Parathyroid adenoma (tissue), 2 donors: Measurements from ENCODE around the gene C5orf46.
"Not testable (repeated sequence)": the region's sequence is repeated elsewhere in the genome, so short reads cannot be mapped to it uniquely, and the experiment has no call there.

Experiments
- H2AFZ ChIP-seq: fragments of 300-600 bp; sonication (generic); one replicate; pipeline ENCODE4 v1.7.0; 2017; ENCODE audit warnings: antibody characterized with exemption, mild to moderate bottlenecking
- H3K27ac ChIP-seq: fragments of 300-600 bp; sonication (generic); one replicate; pipeline ENCODE4 v1.7.0; 2017
- H3K27me3 ChIP-seq: fragments of 300-600 bp; sonication (generic); one replicate; pipeline ENCODE4 v1.7.0; 2017; ENCODE audit warnings: low read length; ENCODE audit not compliant: control insufficient read depth, insufficient read depth
- H3K36me3 ChIP-seq: fragments of 300-600 bp; sonication (generic); one replicate; pipeline ENCODE4 v1.7.0; 2017; ENCODE audit warnings: low read length; ENCODE audit not compliant: control insufficient read depth, insufficient read depth
- H3K4me1 ChIP-seq: fragments of 300-600 bp; sonication (generic); one replicate; pipeline ENCODE4 v1.7.0; 2017; ENCODE audit warnings: control low read depth
- H3K4me2 ChIP-seq: fragments of 300-600 bp; sonication (generic); one replicate; pipeline ENCODE4 v1.7.0; 2017; ENCODE audit warnings: low read length
- H3K4me3 ChIP-seq: fragments of 300-600 bp; sonication (generic); one replicate; pipeline ENCODE4 v1.7.0; 2017; ENCODE audit warnings: low read depth, low read length
- H3K79me2 ChIP-seq: fragments of 300-600 bp; sonication (generic); one replicate; pipeline ENCODE4 v1.7.0; 2017; ENCODE audit warnings: control low read depth
- H3K9ac ChIP-seq: fragments of 300-600 bp; sonication (generic); one replicate; pipeline ENCODE4 v1.7.0; 2017; ENCODE audit warnings: mild to moderate bottlenecking
- H3K9me3 ChIP-seq: fragments of 300-600 bp; sonication (generic); one replicate; pipeline ENCODE4 v1.7.0; 2017; ENCODE audit warnings: low read length; ENCODE audit not compliant: control insufficient read depth
- TF ChIP-seq, protein P1 (sequence below): fragments of 300-600 bp; sonication (generic); IDR thresholded peaks from one replicate; pipeline ENCODE4 v1.7.0; 2017; ENCODE audit warnings: antibody characterized with exemption, mild to moderate bottlenecking
- donor health status: primary hyperparathyroidism.

The C5orf46 gene

DNA sequence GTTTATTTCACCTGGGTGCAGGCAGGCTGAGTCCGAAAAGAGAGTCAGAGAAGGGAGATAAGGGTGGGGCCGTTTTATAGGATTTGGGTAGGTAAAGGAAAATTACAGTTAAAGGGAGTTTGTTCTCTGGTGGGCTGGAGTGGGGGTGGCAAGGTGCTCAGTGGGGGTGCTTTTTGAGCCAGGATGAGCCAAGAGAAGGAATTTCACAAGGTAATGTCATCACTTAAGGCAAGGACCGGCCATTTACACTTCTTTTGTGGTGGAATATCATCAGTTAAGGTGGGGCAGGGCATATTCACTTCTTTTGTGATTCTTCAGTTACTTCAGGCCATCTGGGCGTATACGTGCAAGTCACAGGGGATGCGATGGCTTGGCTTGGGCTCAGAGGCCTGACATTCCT is 36.4 kb downstream of the C5orf46 start:
- H3K4me1 ChIP-seq, H3K4me2 ChIP-seq, H3K4me3 ChIP-seq, H3K9ac ChIP-seq, H3K27me3 ChIP-seq, H3K9me3 ChIP-seq, H2AFZ ChIP-seq, H3K27ac ChIP-seq, H3K36me3 ChIP-seq, H3K79me2 ChIP-seq: not testable (repeated sequence)

GRCh38 chr5:147869112-147869511 is 37.2 kb downstream of the C5orf46 start:
- no peaks in the 10 kb centered on the region for H3K36me3 ChIP-seq
- no peak overlapping the region for H3K4me2 ChIP-seq
- H3K79me2 ChIP-seq = no peaks in the 10 kb centered on the region
- TF ChIP-seq, protein P1, sequence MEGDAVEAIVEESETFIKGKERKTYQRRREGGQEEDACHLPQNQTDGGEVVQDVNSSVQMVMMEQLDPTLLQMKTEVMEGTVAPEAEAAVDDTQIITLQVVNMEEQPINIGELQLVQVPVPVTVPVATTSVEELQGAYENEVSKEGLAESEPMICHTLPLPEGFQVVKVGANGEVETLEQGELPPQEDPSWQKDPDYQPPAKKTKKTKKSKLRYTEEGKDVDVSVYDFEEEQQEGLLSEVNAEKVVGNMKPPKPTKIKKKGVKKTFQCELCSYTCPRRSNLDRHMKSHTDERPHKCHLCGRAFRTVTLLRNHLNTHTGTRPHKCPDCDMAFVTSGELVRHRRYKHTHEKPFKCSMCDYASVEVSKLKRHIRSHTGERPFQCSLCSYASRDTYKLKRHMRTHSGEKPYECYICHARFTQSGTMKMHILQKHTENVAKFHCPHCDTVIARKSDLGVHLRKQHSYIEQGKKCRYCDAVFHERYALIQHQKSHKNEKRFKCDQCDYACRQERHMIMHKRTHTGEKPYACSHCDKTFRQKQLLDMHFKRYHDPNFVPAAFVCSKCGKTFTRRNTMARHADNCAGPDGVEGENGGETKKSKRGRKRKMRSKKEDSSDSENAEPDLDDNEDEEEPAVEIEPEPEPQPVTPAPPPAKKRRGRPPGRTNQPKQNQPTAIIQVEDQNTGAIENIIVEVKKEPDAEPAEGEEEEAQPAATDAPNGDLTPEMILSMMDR = no peak
- no peak overlapping the region for H3K27ac ChIP-seq
- H3K4me3 ChIP-seq = no peak overlapping the region
- H3K27me3 ChIP-seq = no peaks in the 10 kb centered on the region
- no peak overlapping the region for H3K9ac ChIP-seq
- no peak overlapping the region for H2AFZ ChIP-seq
- no peaks in the 10 kb centered on the region for H3K4me1 ChIP-seq
- H3K9me3 ChIP-seq = no peaks in the 10 kb centered on the region

DNA sequence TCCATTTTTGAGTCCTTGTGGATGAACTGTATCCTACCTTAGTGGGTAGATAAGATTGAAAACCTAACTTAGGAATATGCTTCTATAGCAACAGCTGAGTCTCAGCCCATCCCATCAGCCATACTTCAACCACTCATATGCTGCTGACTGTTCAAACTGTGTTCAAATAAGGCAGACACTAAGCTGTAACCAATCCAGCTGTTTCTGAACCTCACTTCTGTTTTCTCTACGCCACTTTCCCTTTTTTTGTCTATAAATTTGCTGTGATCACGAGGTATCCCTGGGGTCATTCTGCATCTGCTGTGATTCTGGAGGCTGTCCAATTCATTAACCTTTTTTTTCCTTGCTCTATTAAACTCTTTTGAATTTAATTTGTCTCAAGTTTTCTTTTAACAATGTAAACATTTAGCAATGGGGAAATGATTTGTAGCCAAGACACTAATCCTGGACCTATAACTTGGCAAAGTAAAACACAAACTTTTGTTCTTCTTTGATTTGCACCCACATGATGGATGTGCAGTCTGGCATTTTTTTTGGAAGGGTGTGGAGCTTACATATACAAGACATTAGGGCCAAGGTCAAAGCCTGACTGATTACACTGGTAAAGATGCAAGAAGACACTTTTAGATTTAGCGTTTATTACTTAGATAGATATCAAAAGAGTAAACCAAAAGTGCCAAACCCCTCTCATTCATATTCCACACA is 42.7 kb downstream of the C5orf46 start:
- Histone ChIP-seq H3K27ac (no peak overlapping the region), H3K9me3 (no peaks in the 10 kb centered on the region), H2AFZ (no peak overlapping the region), H3K4me1 (no peaks in the 10 kb centered on the region), H3K9ac (no peak overlapping the region), H3K4me3 (no peak overlapping the region), H3K27me3 (no peaks in the 10 kb centered on the region), H3K79me2 (no peaks in the 10 kb centered on the region), H3K36me3 (no peaks in the 10 kb centered on the region), H3K4me2 (no peak overlapping the region)
- TF ChIP-seq, protein P1 = no peak

- Histone ChIP-seq H3K4me3 (no peak overlapping the region), H3K9me3 (no peaks in the 10 kb centered on the region), H3K79me2 (no peaks in the 10 kb centered on the region), H3K27ac (no peak overlapping the region), H3K36me3 (no peaks in the 10 kb centered on the region), H3K27me3 (no peaks in the 10 kb centered on the region), H3K4me1 (no peaks in the 10 kb centered on the region), H3K9ac (no peak overlapping the region), H2AFZ (no peak overlapping the region), H3K4me2 (no peak overlapping the region)
- TF ChIP-seq, protein P1 = no peak
These were observed 45.7 kb downstream of the C5orf46 start for GRCh38 chr5:147860641-147861025.

DNA sequence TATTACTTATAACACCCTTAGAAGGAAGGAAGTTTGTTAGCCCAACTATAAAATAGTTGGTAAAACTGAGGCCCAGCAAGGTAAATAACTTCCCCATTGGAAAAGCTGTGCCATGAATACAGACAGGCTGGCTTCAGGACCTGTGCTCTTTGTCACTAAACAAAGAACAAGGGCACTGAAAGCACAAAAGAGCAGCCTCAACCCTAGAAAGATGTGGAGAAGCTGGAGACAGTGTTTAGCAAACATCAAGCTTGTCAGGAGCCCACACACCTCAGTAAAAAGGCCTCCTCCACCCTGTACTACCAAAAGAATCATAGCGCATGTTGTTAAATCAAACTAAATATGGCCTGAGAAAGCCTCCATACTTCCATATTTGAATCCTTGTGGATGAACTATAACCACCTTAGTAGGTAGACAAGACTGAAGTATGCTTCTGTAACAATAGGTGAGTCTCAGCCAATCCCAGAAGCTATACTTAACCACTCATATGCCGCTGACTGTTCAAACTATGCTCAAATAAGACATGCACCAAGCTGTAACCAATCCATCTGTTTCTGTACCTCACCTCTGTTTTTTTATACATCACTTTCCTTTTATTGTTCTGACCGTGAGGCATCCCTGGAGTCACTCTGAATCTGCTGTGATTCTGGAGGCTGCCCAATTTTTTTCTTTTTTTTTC is 46.2 kb downstream of the C5orf46 start:
- TF ChIP-seq, protein P1 = no peak
- Histone ChIP-seq H3K9me3 (no peaks in the 10 kb centered on the region), H3K79me2 (no peaks in the 10 kb centered on the region), H2AFZ (no peak overlapping the region), H3K9ac (no peak overlapping the region), H3K27ac (no peak overlapping the region), H3K27me3 (no peaks in the 10 kb centered on the region), H3K36me3 (no peaks in the 10 kb centered on the region), H3K4me2 (no peak overlapping the region), H3K4me3 (no peak overlapping the region), H3K4me1 (no peaks in the 10 kb centered on the region)
